Neural cell (in vitro differentiated cells): ENCODE data around the gene FAAP24.
"Not testable (repeated sequence)": the region's sequence is repeated elsewhere in the genome, so short reads cannot be mapped to it uniquely, and the experiment has no call there.

Experiments
- CTCF ChIP-seq: fragments of 450-650 bp; IDR thresholded peaks from 2 replicates; pipeline ENCODE4 v1.5.1; 2014; ENCODE audit warnings: antibody characterized with exemption, mild to moderate bottlenecking, moderate library complexity; ENCODE audit not compliant: poor library complexity, severe bottlenecking
- EP300 ChIP-seq: fragments of 450-650 bp; conservative IDR thresholded peaks from 2 replicates; pipeline ENCODE4 v1.6.1; 2014; ENCODE audit warnings: antibody characterized with exemption, mild to moderate bottlenecking, moderate library complexity; ENCODE audit not compliant: poor library complexity, severe bottlenecking
- EZH2 ChIP-seq: fragments of 200-600, 300-800 bp; shearing (Covaris generic), sonication (generic); IDR thresholded peaks from 2 replicates; pipeline ENCODE4 v1.6.1; 2014; ENCODE audit warnings: antibody characterized with exemption, low read length, borderline replicate concordance, mild to moderate bottlenecking; ENCODE audit not compliant: insufficient read depth, poor library complexity, severe bottlenecking
- MXI1 ChIP-seq: fragments of 450-650 bp; conservative IDR thresholded peaks from 2 replicates; pipeline ENCODE4 v1.6.1; 2014; ENCODE audit warnings: antibody characterized with exemption, mild to moderate bottlenecking; ENCODE audit not compliant: poor library complexity, severe bottlenecking
- POLR2AphosphoS5 ChIP-seq: IDR thresholded peaks from 2 replicates; pipeline ENCODE4 v1.6.1; 2012
- REST ChIP-seq: IDR thresholded peaks from 2 replicates; pipeline ENCODE4 v1.6.1; 2012; ENCODE audit warnings: borderline replicate concordance
- TAF1 ChIP-seq: IDR thresholded peaks from 2 replicates; pipeline ENCODE4 v1.6.1; 2012; ENCODE audit warnings: low read depth

DNA sequence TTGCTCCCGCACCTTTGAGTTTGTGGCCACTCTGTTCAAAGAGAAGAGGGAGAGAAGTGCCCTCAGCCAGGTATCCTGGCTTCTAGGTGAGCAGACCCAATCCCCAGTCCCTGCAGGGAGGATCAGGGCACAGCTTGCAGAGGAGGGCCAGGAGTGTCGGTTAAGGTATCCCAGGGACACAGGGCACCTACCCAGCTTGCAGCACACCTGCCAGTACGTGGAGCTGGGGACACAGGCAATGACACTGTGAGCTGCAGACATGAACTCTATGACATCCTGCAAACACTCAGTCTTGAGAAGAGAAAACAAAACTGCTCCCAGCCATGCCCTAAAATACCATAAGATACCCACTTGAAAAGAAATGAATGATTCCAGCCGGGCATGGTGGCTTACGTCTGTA, 54.6 kb downstream of the FAAP24 start:
- TF ChIP-seq EP300, EZH2, CTCF, POLR2AphosphoS5, REST, TAF1, MXI1: not testable (repeated sequence)
